IPS-18c (cell line): ENCODE results near the gene RNF149.

Experiments
- H3K4me3 ChIP-seq: 2 replicates; pipeline ENCODE4 v1.7.0; 2013; ENCODE audit warnings: low read depth, mild to moderate bottlenecking, low read length, moderate library complexity; ENCODE audit not compliant: insufficient read depth
- H3K9me3 ChIP-seq: one replicate; pipeline ENCODE4 v1.6.1; 2013; ENCODE audit warnings: mild to moderate bottlenecking, low read length, moderate library complexity; ENCODE audit not compliant: control insufficient read depth, insufficient read depth

Gene RNF149

DNA sequence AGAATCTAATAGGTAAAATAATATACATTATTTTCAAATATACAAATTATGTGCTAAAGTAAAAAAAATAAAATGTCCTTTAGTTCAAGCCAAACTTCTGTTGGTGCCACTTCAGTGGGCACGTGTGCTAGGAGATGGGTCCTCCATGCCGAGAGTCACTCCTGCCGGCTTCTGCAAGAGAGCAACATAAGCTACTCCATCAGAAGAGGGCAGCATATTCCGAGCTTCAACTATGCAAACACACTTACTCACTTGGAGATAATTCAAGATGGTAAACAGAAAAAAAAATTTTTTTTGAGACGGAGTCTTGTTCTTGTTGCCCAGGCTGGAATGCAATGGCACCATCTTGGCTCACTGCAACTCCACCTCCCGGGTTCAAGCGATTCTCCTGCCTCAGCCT lies 31.4 kb downstream of the RNF149 start:
- no peaks in the 10 kb centered on the region for H3K9me3 ChIP-seq
- H3K4me3 ChIP-seq, result no peak overlapping the region

DNA sequence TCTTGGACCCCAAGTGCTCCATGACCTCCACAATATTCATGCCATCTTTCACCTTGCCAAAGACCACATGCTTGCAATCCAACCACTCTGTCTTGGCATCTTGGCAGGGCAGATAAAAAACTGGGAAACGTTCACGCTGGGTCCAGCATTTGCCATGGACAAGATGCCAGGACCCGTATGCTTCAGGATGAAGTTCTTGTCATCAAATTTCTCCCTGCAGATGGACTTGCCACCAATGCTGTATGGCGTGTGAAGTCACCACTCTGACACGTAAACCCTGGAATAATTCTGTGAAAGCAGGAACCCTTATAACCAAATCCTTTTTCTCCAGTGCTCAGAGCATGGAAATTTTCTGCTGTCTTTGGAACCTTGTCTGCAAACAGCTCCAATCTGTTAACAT lies 34.4 kb downstream of the RNF149 start:
- H3K9me3 ChIP-seq, result no peaks in the 10 kb centered on the region
- H3K4me3 ChIP-seq, result no peak overlapping the region

DNA sequence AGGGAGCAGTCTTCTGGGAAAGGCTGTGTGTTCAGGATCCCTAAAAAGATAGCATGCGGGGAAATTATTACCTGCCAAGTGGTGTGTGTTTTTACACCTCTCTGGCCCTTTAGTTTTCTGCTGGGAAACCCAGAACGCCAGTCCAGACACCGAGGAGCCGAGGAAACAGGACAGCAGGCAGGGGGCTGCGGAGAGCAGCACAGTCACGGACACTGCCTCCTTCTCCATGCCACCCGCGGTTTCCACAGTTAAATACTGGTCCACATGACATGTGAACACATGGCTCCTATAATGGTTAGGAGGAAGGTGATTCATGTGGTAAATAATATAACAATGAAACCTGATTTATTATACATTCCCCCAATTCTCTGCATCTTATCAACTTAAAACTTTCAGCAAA lies 35.4 kb downstream of the RNF149 start:
- no peak overlapping the region for H3K4me3 ChIP-seq
- no peaks in the 10 kb centered on the region for H3K9me3 ChIP-seq

DNA sequence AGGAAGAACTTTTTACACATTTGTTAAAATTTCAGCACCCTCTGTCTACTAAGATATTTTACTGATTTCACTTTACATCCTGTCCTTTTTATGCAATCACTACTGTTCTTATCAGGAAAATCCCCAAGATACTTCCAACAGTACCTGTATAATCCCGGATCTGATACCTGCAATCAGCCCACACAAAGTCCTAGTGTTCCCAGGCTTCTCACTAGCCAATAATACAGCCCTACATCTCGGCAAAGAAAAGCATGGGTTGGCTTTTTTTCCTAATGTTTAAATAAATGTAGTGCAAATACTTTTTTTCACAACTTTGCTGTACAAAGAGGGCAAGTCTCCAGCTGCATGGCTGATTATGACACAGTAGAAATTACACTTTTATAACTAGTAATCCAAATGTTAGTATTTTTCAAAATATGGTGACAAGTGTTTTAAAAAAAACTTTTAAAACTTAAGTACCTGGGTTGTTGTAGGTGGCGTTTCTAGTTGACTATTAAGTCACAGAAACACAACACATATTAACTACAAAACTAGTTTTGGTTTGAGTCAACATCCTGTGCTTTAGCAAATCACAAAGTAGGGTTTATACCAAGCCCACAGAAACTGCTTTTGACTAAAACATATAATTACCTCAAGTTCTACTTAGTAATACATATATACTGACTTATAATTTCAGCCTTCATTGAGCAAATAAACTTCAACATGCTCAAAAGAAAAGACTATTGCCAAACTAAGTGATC lies 36.3 kb downstream of the RNF149 start:
- Histone ChIP-seq H3K4me3 (no peak overlapping the region), H3K9me3 (no peaks in the 10 kb centered on the region)

DNA sequence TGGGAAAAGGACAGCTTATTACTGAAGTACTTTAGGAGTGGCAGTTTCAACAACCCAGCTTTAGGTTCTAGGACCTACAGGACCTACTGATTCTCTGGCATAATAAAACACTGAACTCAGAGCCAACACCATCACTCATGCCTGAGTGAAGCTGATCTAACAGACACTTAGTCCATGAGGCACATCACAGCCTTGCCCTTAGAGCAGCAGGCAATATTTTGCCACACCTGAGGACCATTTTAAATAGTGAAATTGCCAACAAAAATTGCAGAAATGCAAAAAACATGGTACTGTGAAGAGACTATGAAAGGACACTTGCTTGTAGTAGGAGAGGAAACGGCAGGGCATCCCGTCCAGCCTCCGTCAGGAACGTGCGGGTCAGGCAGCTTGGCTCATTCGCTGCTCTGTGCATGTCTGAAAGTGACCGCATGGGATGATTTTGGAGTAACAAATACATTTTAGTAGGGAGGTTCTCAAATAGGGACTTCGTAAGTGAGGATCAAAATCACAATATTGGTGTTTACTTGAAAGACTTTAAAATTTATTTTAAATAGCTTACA lies 37.7 kb downstream of the RNF149 start:
- H3K9me3 ChIP-seq, result no peaks in the 10 kb centered on the region
- no peak overlapping the region for H3K4me3 ChIP-seq

DNA sequence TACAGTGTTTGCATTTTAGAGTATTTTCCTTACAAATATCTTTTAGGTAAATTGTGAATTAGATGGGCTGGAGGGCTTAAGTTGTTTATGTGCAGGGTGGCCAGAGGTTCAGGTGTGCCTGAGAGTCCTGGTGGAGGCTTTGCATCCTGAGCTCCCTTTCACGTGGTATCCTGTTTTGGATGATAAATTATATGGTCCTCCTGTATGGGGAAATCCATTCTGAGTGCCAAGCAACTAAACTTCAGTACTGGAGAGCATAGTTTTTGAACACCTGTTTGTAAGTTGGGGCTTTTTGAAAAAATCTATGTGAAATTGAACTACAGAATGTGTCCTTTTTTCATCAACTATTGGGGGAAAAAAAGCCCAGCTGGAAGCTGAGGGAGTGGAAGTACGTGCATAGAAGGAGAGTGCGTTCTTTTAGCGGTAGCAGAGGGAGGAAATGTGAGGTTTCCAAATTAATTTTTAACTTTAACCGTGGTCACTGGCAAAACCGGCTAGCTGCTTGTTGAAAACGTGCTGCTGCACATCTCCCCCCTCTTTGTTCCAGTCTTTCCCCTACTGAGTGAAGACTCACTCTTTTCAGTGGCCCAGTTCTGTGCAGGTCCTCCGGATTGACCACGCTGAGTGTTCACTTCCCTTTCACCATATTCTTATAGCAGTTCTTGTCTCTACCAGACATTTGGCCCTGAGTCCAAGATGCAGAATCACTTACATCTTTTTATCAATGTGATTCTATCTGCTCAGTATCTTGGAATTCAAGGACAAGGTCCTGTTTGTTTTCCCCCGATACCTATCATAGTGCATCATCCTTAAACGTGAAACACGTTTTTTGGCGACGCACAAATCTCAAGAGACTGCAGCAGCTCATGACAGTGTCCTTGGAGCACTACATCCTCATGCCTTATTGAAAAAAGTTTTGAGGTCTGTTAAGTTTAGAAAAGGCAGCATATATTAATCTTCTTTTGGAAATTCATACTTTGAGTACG lies 40.5 kb downstream of the RNF149 start:
- Histone ChIP-seq H3K4me3 (no peak overlapping the region), H3K9me3 (no peaks in the 10 kb centered on the region)

DNA sequence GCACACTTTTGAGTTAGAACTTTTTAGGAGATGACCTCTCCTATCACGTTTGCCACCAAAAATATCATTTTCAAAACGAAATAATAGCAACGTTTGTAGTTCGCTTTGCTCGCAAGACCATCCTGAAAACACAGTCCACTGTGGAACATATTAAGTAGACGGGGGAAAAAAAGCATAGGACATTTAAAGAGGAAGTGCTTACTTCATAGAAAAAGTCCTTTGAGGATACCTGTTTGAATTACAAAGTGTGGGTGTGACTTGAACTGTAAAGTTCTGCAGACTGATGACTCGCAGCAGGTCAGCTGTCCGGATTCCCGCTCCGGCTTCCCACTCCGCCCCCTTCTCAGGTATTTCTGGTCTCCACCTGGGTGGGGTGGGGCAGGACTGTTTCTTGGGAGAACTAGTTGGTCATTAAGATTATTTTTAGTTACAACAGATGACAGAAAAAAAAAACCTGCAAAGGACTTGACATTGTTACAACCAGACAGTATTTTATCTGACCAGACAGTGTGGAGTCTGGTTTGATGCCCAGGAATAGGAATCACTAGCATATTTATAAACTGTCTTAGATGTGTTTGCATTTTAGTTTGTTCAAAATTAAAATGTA lies 42.5 kb downstream of the RNF149 start:
- Histone ChIP-seq H3K9me3 (no peaks in the 10 kb centered on the region), H3K4me3 (no peak overlapping the region)

DNA sequence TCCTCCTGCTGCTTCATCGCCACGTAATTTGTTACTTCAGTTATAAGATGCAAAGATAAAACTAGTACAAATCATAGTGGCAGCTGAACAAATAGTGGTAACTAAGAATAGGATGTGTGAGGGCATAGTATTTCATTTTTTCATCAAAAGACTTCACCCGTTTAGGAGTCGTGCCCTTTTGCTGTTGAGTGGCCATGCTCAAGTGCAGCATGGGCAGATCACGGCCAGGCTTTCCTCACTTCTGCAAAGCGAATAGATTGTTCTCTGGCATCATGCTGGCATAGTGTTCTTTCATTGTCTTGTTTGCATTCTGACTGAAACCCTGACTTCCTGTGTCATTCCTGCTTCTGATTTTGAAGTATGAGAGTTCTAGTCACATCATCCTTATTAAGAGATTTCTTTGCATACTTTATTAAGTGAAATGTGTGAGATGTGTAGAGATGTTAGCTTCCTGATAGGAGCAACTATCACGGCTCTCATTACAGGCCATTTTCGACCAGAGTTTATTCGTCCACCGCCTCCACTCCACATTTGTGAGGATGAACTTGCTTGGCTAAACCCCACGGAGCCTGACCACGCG lies 44.1 kb downstream of the RNF149 start:
- no peak overlapping the region for H3K4me3 ChIP-seq
- H3K9me3 ChIP-seq, result no peaks in the 10 kb centered on the region

DNA sequence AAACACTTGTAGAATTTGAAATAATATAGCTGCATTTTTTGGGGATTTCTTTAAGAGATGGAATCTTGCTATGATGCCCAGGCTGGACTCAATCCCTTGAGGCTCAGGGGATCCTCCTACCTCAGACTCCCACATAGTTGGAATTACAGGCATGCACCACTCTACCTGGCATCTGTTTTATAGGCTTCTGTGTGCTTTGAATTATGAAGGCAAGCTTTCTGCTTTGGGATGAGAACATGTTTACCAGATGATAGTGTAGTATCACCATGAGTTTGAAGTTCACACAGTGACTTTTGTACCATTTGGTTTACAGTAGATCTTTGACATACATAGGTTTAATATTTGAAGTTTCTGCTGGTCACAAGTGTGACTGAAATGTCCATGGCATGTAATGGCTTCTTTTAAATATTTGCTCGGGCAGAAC lies 45.1 kb downstream of the RNF149 start:
- Histone ChIP-seq H3K4me3 (no peak overlapping the region), H3K9me3 (no peaks in the 10 kb centered on the region)

DNA sequence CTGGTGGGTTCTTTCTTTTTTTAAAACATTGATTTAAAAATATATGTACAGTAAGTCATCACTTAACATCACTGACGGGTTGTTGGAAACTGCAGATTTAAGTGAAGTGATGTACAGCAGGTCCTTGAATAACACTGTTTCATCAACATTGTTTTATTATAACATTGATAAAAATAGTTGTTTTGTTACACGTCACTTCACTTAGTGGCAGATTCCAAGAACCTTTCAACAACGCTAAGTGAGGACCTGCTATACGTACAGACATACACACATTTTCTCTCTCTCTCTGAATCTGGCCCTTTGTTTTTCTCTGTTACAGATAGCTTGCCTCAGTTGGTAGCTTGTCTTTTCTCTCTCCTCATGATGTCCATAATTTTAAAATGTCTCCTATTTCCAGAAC lies 46.4 kb downstream of the RNF149 start:
- Histone ChIP-seq H3K9me3 (no peaks in the 10 kb centered on the region), H3K4me3 (no peak overlapping the region)

DNA sequence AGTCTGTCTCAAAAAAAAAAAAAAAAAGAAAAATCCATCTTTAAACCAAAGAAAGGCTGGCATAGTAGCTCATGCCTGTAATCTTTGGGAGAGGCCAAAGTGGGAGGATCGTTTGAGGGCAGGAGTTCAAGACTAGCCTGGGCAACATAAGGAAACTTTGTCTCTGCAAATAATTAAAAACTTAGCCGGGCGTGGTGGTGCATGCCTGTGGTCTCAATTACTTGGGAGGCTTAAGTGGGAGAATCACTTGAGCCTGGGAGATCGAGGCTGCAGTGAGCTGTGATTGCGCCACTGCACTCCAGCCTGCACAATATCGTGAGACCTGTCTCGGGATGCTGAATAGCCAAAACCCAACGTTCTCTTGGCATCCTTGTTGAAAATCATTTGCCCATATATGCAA lies 49.7 kb downstream of the RNF149 start:
- no peaks in the 10 kb centered on the region for H3K9me3 ChIP-seq
- no peak overlapping the region for H3K4me3 ChIP-seq

DNA sequence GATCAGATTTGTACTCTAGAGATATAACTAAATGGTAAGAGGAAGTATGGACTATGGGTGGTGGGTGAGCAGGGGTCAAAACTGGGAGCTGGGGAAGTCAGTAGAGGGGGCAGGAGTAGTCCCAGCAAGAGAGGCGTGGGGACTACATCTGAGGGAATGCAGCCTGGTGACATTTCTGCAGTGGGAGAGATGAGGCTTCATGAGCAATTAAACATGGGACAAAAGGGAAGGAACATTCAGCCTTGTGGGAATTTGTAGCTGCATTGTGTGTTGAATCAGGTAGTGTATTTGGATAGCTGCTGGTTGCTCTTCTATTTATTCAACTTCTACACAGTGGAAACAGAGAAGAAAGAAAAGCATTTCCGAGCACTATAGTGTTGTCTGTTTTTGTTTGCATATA lies 52.2 kb downstream of the RNF149 start:
- Histone ChIP-seq H3K9me3 (no peaks in the 10 kb centered on the region), H3K4me3 (no peak overlapping the region)

DNA sequence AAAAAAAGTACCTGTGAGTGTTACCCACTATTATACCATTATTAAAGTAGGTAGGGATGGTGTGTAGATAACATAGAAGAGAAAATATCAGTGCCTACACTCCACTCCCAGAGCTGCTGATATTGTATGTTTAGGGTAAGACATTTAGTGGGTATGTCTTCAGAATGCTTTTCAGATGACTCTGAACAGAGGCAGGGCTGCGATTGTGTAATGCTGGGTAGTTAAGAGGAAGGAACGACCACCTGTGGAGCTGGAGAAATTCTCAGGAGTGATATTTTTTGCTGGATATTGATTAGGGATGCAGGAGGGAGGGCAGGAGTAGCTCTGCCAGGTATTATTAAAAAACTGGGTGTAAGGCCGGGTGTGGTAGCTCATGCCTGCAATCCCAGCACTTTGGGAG lies 53.0 kb downstream of the RNF149 start:
- no peak overlapping the region for H3K4me3 ChIP-seq
- no peaks in the 10 kb centered on the region for H3K9me3 ChIP-seq

DNA sequence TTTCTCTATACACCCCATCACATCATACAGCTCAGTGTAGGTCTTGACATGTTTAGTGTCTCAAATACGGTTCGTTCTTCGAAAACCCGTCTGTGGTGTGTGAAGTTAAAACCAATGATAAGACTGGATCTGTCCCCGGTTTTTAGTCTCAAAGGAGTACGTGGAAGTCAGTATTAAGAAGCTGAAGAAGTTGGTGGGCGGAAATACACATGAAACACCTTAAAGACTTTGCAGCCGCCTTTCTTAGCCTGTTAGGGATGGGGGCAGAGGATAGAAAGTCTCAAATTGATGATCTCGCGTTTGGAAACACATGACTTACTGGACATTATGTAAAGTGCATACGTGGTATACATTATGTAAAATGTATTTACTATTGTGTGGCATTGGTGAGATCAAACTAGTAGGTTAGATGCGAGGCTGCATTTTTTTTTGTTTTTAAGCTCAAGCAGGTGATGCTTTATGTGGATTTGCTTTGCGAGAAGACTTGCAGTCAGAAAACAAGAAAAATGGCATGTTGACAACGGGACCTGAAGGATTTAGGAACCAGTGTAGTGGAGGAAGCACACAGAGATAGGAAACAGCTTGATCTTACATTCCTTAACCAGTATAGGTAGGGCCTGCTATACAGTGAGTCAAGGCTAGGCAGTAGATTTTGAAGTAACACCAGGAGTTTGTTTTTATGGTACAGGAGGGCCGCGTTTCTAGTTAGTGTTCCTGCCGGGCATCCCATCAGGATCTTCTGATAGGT lies 54.6 kb downstream of the RNF149 start:
- H3K4me3 ChIP-seq, result peak overlapping the region; percentile 96
- H3K9me3 ChIP-seq, result no peaks in the 10 kb centered on the region

DNA sequence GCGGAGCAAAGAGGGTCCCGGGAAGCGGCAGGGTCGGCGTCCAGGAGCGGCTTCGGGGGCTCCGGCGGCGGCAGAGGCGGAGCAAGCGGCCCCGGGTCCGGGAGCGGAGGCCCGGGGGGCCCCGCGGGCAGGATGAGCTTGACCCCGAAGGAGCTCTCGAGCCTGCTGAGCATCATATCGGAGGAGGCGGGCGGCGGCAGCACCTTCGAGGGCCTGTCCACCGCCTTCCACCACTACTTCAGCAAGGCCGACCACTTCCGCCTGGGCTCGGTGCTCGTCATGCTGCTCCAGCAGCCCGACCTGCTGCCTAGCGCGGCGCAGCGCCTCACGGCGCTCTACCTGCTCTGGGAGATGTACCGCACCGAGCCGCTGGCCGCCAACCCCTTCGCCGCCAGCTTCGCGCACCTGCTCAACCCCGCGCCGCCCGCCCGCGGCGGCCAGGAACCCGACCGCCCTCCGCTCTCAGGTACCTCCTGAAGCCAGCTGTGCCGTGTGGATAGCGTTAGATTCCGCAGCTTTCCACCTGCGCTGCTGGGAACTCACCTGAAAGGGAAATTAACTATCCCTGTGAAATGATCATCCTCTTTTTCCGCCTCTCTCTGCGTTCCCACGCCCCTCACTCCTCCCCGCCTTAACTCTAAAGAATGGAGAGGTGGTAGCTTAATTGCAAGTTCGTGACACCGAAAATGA lies 55.3 kb downstream of the RNF149 start:
- H3K9me3 ChIP-seq, result no peaks in the 10 kb centered on the region
- H3K4me3 ChIP-seq, result peak overlapping the region; percentile 96

DNA sequence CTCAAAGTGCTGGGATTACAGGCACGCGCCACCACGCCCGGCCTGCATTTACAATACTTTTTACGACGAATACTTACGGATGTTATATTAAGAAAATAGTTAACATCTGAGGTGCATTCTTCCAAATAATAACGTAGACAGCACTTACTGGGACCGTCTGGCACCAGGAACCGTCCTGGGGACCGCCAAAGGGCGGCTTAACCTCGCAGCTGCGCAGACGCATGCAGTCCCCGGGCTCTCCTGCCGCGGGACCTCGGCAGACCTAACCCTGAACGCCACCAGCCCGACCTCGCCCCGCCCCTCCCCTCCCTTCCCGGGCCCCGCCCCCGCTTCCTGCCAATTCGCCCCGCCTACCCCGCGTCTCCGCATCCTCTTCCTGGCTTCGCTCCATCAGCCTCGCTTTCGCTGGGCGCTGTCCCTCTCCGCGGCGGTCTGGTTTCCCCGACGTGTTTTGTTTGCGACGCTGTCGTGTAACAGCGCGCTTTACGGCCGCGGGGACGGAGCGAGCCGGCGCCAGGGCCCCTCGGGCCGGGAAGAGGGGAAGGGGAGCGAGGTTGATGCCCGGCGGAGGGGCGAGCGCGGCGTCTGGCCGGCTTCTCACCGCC lies 56.0 kb downstream of the RNF149 start, which contains the start of gene CNOT11:
TSS of gene CNOT11 (plus strand) at position 479 of the 605 bp plus-strand sequence. CDS start at position 558, 79 bp downstream.
- H3K4me3 ChIP-seq, result peak within 1 kb of the TSS; percentile 96
- no peaks in the 10 kb centered on the region for H3K9me3 ChIP-seq
